Activated CD8-positive, alpha-beta T cell treated with anti-CD3 and anti-CD28 coated beads, Interleukin-2, amount 10 ng/mL, durations not matched to agents 7 days and 5 days (primary cell): ENCODE measurements around the gene TMEM158. TPM values are rescaled to one million over a fixed set of nuclear protein-coding genes. Genes with fewer than 3 reads are reported as not detected.

Experiments used
- ATAC-seq: fragments of 150-1000 bp; cut with Tn5 transposase; one replicate; pipeline ENCODE4 v1.10.0; 2021; ENCODE audit warnings: moderate library complexity
- CTCF ChIA-PET: fragments of 350-600 bp; sonication (Branson Sonifier 250); formaldehyde crosslinking; loops from one replicate; lab custom pipeline; 2021; ENCODE audit warnings: antibody characterized with exemption; lab: Charles Lee
- POLR2A ChIA-PET: fragments of 350-600 bp; sonication (Branson Sonifier 250); formaldehyde crosslinking; loops from one replicate; lab custom pipeline; 2021; ENCODE audit warnings: antibody characterized with exemption; lab: Charles Lee
- DNase-seq: peaks from one replicate; pipeline ENCODE4 v3.0.0-alpha.2; 2020
- H3K27ac Mint-ChIP-seq: one replicate; pipeline ENCODE4 v1.8.0; 2021; ENCODE audit warnings: mild to moderate bottlenecking, mixed read lengths
- H3K27me3 Mint-ChIP-seq: one replicate; pipeline ENCODE4 v1.8.0; 2021; ENCODE audit warnings: low read depth, mixed read lengths
- H3K36me3 Mint-ChIP-seq: one replicate; pipeline ENCODE4 v1.8.0; 2021; ENCODE audit warnings: low read depth, mixed read lengths
- H3K4me1 Mint-ChIP-seq: one replicate; pipeline ENCODE4 v1.8.0; 2021; ENCODE audit warnings: low read depth, mixed read lengths
- H3K4me3 Mint-ChIP-seq: one replicate; pipeline ENCODE4 v1.8.0; 2021; ENCODE audit warnings: mild to moderate bottlenecking, mixed read lengths
- H3K9me3 Mint-ChIP-seq: one replicate; pipeline ENCODE4 v1.8.0; 2022; ENCODE audit warnings: mixed read lengths; ENCODE audit not compliant: insufficient read depth
- total RNA-seq, 2 experiments: library from RNA; stranded (reverse); gene quantifications; one replicate each; pipeline ENCODE4 v1.2.3, GENCODE V29; 2021

The TMEM158 gene
- total RNA-seq, 2 experiments from 2014 or later = 0.13 to 0.24 TPM

GRCh38 chr3:45180899-45181298, 45.2 kb downstream of the TMEM158 start:
- Mint-ChIP-seq H3K27me3 (peaks cover 22% of the 10 kb centered on the region), H3K36me3 (no peaks in the 10 kb centered on the region), H3K4me1 (peaks cover 19% of the 10 kb centered on the region), H3K27ac (no peak overlapping the region), H3K9me3 (no peaks in the 10 kb centered on the region), H3K4me3 (no peak overlapping the region)
- DNase-seq (no peak), ATAC-seq (no peak)
- ChIA-PET POLR2A (no interaction called here), CTCF (interaction anchor here (1.7 kb wide), 1 partner anchor 139 kb away, joined by 4 read pairs; no protein-coding TSS in a partner anchor)

DNA sequence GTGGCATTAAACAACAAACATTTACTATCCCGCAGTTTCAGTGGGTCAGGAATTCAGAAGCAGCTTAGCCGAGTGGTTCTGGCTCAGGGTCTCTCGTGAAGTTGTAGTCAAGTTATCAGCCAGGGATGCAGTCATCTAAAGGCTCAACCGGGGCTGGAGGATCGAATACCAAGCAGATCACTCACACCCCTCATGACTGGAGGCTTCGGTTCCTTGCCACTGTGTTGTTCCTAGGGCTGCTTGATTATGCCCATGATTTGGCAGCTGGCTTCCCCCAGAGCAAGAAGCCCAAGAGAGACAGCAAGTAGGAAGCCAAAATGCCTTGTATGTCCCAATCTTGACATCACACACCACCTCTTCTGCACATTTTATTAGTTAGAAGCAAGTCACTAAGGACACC, 46.0 kb downstream of the TMEM158 start:
- POLR2A ChIA-PET = no interaction called here

GRCh38 chr3:45179163-45179562, 46.9 kb downstream of the TMEM158 start:
- ChIA-PET POLR2A (no interaction called here), CTCF (interaction anchor here (1.7 kb wide), 1 partner anchor 138 kb away, joined by 4 read pairs; no protein-coding TSS in a partner anchor)
- no peak overlapping the region for H3K4me3 Mint-ChIP-seq
- no peaks in the 10 kb centered on the region for H3K9me3 Mint-ChIP-seq
- H3K27ac Mint-ChIP-seq = no peak overlapping the region
- DNase-seq (no peak), ATAC-seq (no peak)
- H3K27me3 Mint-ChIP-seq = peaks cover 19% of the 10 kb centered on the region
- H3K36me3 Mint-ChIP-seq = no peaks in the 10 kb centered on the region
- peaks cover 6% of the 10 kb centered on the region for H3K4me1 Mint-ChIP-seq

More for the DNA sequence above, 46.0 kb downstream of the TMEM158 start:
- H3K27ac Mint-ChIP-seq = no peak overlapping the region
- CTCF ChIA-PET = interaction anchor here (1.7 kb wide), 1 partner anchor 139 kb away, joined by 4 read pairs; no protein-coding TSS in a partner anchor
- H3K27me3 Mint-ChIP-seq = peaks cover 19% of the 10 kb centered on the region
- H3K4me3 Mint-ChIP-seq = no peak overlapping the region
- no peaks in the 10 kb centered on the region for H3K36me3 Mint-ChIP-seq
- no peaks in the 10 kb centered on the region for H3K9me3 Mint-ChIP-seq
- peaks cover 13% of the 10 kb centered on the region for H3K4me1 Mint-ChIP-seq
- ATAC-seq (no peak), DNase-seq (no peak)

GRCh38 chr3:45178183-45179023, 47.7 kb downstream of the TMEM158 start:
- ATAC-seq (no peak), DNase-seq (no peak)
- no peak overlapping the region for H3K27ac Mint-ChIP-seq
- H3K4me1 Mint-ChIP-seq = peaks cover 5% of the 10 kb centered on the region
- CTCF ChIA-PET = interaction anchor here (0.9 to 1.2 kb wide), 2 partner anchors 17 to 137 kb away, joined by 3 to 4 read pairs; no protein-coding TSS in a partner anchor
- POLR2A ChIA-PET = no interaction called here
- peaks cover 19% of the 10 kb centered on the region for H3K27me3 Mint-ChIP-seq
- no peaks in the 10 kb centered on the region for H3K9me3 Mint-ChIP-seq
- no peaks in the 10 kb centered on the region for H3K36me3 Mint-ChIP-seq
- H3K4me3 Mint-ChIP-seq = no peak overlapping the region

- H3K36me3 Mint-ChIP-seq = no peaks in the 10 kb centered on the region
- DNase-seq (no peak), ATAC-seq (no peak)
- no peaks in the 10 kb centered on the region for H3K9me3 Mint-ChIP-seq
- ChIA-PET POLR2A (interaction anchor here (1.1 kb wide), 1 partner anchor 18 kb away, joined by 3 read pairs; no protein-coding TSS in a partner anchor), CTCF (interaction anchor here (0.7 to 1.6 kb wide), 4 partner anchors 33 to 139 kb away, joined by 3 to 5 read pairs (median 3); no protein-coding TSS in a partner anchor)
- H3K27me3 Mint-ChIP-seq = peaks cover 19% of the 10 kb centered on the region
- no peak overlapping the region for H3K4me3 Mint-ChIP-seq
- H3K4me1 Mint-ChIP-seq = no peaks in the 10 kb centered on the region
- no peak overlapping the region for H3K27ac Mint-ChIP-seq
These were observed 49.2 kb downstream of the TMEM158 start for GRCh38 chr3:45176912-45177311.

Other genes with a start within 250 kb of the TMEM158 start
- gene CLEC3B, start 200.0 kb downstream of the TMEM158 start, total RNA-seq = under 1 TPM; 0.29 TPM
- 10 to 100 TPM; 16.4 to 17.7 TPM for gene CDCP1, start 79.9 kb downstream of the TMEM158 start, total RNA-seq
- gene LARS2, start 162.3 kb upstream of the TMEM158 start, total RNA-seq = 10 to 100 TPM; 29.0 to 32.1 TPM